NCI-H187 (cell line): ENCODE data around the gene SEMA5A.
"Not testable (repeated sequence)": the region's sequence is repeated elsewhere in the genome, so short reads cannot be mapped to it uniquely, and the experiment has no call there.

Source experiments
- DNase-seq, 2 experiments: peaks; one replicate each; lab custom pipeline; 2025; lab: John Stamatoyannopoulos, UW

SEMA5A gene

DNA sequence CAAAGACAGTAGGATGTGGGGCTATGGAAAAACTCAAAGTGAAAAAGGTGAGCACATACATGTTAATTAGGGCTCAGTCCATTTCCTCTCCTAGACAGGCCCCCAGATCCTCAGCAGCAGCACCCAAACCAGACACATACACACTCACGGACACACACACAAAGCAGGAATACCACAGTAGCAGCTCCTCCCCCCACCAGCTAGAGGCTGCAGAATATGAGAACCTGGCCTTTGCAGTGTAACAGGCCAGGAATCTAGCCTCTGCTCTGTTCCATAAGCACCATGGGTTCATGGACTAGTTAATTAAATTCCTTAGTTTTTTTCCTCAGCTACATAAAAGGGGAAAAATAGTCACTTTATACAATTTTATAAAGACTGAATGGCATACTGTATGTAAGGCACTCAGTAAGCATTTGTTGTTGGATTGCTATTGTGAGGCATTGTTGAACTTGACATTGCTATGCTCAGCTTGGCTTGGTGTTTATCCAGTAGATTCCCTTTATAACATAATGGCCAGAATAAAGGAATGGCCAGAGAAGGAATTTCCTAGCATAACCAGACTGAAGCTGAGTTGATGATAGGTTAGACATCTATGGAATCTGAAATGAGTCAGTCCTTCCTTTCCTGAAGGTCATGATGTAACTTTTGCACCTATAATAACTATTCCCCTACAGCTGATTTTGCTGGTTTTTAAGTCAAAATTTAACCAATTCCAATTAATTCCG lies 186.8 kb downstream of the SEMA5A start:
- DNase-seq, result no peak

DNA sequence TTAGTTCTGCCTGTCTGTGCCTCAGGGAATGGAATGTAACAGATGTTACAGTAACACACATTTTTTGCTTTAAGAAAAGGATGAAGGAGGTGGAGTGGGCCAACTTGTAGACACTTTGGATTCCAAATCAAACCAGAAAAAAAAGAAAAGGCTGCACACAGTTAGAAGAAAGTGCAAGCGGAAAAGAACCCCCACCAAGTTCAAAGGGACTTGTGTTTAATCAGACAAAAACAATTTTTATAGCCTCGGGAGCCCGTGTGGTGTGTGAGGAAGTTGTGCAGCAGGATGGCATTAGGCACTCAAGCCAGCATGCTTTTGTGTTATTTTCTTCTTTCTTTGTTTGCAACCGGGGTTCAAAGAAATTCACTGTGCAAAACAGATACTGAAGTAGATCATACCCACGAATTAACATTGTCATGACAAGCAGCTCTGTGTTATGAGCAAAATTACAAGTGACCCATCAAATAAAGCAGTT lies 189.5 kb downstream of the SEMA5A start:
- no peak for DNase-seq

DNA sequence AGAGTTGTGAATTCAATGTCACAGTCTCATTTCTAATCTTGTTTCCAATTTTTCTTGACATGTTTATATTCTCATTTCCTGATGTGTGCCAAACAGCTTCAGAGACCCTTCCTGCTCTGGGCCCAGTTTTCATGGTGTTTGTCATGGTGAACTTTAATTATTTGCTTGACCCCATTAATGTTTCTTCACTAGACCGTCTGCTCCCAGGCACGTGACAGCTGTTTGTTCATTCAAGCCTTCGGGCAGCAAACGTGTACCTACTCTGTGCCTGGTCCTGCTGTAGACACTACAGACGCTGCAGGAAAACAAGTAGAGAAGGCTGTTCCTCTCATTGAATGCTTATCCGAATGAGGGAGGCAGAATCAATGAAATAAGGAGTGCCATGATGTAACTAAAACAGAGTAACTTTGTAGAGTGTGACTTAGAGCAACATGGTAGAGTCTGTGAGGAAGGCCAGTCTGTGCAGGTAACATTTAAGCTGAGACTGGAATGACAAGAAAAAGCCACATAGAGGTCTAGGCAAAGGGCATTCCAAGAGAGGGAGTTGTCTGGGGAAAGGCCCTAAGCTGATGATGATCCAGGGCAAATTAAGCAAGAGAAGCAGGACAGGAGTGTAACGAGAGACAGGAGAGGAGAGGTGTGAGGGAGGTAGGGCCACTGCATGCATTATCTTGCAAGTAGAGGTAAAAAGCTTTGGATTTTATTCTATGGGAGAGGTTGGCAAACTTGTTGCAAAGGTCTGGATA lies 191.4 kb downstream of the SEMA5A start:
- DNase-seq, result no peak

DNA sequence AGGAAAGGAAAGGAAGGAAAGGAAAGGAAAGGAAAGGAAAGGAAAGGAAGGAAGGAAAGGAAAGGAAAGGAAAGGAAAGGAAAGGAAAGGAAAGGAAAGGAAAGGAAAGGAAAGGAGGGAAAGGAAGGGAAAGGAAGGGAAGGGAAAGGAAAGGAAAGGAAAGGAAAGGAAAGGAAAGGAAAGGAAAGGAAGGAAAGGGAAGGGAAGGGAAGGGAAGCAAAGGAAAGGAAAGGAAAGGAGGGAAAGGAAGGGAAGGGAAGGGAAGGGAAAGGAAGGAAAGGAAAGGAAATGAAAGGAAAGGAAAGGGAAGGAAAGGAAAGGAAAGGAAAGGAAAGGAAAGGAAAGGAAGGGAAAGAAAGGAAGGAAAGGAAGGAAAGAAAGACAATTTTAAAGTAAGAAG lies 192.8 kb downstream of the SEMA5A start:
- DNase-seq, result not testable (repeated sequence)

DNA sequence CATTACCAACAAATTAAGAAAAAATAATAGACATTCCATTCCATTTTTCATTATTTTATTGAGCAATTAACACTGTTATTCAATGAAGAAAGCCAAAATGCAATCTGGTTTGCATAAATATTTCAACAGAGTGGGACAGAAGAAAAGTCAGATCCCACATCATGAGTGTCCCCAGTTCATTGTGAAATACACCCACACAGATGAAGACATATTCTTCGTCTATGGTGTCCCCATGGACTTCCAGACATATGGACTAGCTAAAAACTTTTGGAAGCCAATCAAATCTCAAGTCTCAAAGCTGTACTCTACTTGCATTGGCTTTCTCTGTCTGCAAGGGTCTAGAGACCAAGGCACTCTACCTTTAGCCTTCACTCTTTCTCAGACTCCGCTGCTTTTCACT lies 194.3 kb downstream of the SEMA5A start:
- no peak for DNase-seq

DNA sequence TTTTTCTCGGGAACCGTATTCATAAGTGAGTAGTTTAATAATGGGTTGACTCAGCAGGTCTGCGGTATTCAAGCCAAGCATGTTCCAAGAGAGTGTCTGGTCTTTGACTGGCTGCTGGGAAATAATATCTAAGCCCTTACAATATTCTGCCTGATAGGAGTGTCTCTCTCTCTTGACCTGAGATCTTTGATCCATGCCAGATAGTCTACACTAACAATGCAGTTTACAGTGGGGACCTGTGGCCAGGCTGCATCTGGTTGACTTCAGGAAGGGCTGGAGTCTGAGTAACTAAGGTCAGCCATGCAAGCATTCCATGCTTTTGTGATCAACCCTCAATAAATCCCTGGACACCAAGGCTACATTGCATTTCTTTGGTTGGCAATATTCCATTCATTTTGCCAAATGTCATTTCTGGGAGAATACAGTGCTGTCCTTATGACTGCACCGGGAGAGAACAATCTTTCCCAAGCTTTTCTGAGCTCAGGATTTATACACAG lies 195.5 kb downstream of the SEMA5A start:
- DNase-seq, result no peak

DNA sequence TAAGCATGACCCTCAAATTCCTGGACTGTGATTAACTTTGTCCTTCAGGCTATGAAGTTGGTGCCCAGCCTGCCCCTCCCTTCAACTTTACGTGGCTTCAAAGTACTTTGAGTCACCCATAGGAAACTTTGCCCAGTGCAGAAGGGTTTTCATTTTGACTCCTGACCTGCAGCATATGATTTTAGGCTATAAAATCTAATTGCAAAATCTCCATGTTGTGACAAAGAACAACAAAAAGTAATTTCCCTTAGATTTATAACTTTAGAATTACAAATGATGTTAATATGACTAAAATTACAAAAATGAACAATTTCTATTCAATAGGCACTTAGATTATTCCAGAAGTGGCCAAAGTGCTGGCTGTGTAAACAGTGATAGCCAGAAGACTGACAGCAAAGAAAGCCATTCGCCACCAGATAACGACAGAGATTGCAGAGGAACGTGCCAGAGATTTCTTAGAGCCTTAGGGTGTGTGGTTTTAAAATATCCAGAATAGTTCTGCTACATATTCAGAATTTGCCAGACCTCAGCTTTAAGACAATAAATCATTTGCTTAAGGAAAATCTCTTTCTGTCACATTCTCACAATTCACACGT lies 197.4 kb downstream of the SEMA5A start:
- DNase-seq, result no peak

DNA sequence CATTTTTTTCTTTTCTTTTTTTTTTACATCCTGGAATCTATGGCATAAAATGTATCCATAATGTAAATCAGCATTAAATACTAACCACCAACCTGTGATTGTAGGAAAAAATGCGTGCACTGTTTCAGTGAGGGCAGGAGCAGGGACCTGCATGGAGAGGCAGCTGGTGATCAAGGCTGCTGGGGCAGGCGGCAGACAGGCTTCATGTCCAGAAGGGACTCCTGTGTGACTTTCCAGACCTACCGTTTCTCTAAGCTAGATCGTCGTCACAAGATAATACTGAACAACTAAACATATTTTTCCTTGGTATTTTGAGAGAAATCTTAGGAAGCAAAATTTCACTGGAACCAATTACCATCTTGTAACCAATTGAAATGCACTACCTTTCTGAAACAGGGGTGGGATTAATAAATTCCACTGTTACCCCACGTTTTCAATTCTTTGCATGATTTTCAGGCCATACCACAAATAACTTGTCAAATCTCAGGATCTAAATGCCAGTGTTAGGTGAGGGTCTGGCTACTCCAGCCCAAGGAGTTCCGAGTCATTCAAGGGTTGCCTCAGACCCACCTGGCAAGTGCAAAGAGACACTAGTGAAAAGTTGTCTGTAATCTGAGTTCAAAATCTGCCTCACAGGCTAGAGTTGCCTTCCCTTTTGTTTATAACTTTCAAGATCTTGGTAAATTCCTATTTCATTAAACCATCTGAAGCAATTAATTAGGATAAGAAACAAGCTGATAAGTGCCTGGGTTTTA lies 198.2 kb downstream of the SEMA5A start:
- DNase-seq, result no peak

DNA sequence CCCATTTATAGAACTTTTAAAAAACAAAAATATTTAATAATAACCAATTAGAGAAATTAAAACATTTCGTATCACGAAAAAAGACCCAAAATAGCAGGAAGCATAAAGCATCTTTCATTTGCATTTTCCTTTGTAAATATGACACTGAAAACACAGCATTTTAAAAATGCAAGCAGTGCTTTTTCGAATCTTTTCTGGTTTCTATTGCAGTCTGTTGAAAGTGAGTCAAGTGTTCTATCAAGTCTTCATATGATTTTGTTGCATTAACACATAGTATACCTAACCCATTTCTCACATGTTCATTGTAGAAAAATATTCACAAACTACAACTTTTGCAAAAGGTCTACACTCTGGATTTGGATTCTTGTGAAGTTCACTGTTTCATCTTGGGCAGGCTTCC lies 198.8 kb downstream of the SEMA5A start:
- DNase-seq, result no peak

DNA sequence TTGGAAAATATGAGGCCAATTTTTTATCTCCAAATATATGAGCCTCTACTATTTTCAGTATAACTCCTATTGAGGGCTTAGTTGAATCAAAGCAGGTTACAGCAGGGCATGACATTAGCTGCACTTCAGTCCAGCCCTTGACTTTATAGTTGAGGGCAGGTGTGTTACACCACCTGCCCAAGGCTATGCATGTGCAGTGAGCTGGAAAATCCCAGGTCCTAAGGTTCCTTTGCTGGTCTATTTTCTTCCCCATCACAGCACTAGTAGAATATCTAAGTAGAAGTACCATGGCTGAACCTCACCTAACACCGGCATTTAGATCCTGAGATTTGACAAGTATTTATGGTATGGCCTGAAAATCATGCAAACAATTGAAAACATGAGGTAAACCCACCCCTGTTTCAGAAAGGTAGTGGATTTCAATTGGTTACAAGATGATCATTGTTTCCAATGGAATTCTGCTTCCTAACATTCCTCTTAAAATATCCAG lies 201.1 kb downstream of the SEMA5A start:
- peak; percentile 37 to 66 for DNase-seq

DNA sequence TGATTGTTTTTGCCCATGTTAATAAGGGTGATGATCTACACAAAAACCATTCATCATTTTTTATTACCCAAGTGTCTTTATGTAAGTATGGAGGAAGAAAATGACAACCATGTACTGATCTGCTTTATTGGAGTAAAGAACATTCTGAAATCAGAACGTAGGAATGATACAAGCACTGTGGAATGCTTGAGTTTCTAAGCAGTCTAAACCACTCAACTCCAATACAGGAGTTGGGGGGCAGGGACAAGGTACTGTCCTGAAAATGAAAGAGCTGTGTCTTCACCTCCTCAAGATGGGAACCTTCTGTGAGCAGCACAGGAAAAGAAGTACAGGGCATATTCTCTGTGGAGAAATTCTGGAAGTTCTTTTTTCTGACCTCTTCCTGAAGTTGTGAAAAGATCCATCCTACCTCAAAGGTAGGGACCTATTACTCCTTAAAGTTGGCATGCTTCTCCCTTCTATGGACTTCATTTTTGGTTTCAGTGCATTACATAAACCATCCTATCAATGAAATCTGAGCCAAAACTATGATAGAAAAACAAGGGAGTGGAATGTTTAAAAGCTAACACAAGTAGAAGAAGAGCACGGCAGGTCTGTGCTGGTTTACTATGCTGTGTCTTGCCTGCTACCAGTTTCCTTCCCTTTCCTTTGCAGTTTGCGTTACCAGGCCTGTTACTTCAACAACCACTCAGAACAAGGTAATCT lies 202.6 kb downstream of the SEMA5A start:
- no peak for DNase-seq

DNA sequence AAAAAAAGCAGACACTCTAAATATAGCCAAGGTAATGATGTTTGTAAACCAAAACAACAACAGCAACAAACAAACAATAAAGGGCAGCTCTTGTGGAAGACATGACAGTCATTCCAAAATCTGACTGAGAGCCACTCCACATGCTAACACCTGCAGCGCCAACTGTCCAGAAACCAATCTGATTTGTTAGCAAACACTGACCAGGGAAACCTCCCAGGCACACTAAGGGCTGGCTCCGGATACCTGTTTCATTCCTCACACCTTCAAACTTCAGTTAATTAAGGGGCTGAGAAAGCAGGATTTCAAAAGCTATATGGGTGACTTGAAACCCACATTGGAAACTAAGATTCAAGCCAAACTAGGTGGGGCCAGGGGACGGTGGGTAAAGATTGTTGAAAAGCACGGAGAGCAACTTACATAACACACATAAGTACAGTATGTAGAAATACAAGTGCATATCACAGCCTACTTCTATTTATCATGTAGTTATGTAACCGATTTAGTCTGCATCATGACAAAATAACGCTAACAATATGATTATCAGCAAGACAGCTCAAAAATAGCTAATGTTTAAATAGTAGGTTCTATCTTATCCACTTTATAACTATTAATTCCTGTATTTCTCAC lies 203.6 kb downstream of the SEMA5A start:
- no peak for DNase-seq

DNA sequence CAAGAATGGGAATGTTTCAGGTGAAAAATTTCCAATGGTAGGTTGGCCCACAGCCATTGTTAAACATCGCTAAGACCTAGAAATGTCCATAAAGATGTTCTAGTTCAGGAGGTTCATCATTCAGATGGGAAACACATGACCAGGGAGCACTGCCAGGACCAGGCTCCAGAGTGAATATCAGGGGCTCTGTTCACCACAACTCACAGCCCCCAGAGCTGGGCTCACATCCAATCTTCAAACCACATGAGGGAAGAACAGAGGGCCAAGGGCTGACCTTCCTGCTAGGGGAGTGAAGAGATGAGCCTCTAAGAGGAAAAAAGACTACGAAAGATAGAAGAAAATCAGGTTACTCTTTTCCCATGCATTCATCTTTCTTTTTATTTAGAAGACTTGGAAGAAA lies 205.8 kb downstream of the SEMA5A start:
- DNase-seq, result no peak

DNA sequence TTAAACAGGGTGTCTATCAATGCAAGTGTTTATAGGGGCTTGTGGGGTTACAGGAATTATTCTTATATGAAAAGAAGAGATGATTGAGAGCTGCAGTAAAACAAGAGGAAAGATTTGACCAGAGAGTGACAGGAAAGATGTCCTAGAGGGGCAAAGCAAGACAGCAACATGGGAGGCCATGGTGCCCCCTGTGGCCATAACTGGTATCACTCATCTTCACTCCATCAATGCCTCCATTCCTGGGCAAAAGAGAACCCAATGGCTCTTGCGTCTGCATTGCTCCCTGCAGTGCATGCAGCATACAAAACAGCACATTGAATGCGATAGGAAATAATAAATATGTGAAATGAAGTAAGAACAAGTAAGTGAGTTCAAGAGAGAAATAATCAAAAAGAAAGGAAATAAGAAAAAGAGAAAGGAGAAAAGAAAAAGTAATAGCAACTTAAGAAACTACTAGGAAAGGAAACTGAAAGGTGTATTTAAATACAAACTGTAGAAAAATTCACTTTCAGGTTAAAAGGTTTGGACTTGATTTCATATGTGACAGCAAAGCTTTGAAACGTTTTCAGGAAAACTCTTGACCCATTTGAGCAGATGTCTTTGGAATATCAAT lies 206.6 kb downstream of the SEMA5A start:
- DNase-seq, result no peak

DNA sequence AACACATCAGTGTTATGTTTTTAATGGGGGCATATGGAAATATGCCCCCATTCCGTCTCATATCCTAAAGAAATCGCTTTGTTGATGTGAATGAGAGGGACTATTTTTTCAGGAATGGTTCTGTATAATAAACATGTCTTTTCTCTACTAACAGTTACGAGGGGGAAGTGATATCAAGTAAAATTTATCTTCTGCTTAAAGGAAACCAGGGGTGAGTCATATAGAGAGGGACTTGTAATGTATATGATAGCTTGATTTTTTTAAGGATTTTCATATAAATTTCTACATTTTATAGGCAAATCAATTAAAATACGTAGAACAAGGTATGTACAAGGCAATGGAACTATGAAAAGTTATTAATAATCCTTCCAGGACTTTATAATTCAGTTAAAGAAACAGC lies 207.1 kb downstream of the SEMA5A start:
- DNase-seq, result no peak

DNA sequence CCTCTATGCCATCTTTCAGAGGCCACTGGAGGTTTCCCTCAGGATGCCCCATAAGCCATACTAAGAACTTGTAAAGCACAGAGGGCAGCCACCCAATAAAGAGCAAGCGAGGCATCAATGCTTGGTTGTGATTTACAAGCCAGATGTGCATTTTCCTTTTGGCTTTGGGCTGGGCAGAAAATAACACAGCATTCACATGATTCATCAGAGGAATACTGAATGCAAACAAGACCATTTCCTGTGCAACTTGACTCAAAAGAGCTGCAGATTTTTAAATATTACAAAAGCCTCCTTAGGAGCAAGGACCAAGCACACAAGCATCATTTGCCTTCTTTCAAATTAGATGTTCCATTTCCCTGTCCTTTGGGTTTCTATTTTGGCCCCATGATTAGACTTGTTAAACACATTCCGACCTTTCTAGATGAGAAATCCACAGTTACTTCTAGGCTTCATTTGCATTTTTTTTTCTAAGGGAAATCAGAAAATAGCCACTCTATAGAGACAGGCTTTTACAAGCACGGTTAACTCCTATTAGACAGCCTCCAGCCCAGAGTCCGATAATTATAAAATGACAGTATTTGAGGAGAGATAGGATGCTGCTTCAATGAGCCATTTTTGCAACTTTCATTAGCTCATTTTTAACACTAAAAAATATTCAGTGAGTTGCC lies 207.8 kb downstream of the SEMA5A start:
- no peak for DNase-seq

DNA sequence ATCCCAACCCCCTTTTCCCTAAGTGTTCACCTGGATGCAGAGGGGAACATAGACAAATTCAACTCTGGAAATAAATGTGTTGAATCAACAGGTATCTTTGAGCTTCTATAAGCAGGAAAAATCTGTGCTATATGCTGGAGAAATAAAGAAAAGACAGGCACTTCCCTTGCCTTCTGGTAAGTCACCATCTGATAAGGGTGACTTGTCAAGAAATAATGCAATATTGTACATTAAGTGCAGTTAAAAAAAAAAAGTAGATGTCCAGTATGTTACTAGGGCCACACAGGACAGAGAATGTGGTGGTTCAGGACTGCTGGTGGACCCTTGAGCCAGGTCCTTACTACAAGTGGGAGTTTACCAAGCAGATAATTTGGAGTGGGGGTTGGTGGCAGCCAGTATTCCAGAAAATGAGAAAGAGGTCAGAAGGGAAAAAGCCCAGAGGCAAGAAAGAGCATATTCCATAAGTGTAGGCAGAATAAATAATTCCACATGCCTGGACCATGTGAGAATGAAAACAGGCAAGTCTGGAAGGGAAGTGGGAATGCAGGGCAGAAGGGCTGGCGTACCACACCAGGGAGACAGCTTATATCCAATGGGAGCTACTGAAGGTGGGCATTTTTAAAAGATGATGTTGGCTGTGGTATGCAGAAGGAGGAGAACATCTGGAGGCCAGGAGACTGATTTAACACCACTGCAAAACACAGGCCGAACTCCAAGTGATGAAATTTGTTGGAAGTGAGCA lies 209.9 kb downstream of the SEMA5A start:
- no peak for DNase-seq

DNA sequence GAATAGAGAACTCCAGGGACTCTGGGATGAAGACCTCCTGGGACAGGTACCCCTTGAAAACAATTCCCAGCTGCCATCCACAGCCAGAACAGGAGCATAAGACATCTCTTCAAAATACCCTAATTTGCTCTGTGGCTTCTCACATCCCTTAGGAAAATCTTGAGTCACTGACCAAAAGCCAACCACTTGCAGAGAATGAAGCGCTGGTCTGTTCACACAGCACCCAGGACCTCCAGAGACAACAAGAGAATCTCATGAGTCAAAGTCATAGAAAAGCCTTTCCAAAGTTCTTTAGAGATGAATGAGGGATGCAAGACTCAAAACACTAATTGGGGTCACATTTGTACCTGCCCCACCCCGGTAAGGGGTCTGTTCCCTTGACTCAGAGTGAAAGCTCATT lies 210.6 kb downstream of the SEMA5A start:
- DNase-seq, result no peak

DNA sequence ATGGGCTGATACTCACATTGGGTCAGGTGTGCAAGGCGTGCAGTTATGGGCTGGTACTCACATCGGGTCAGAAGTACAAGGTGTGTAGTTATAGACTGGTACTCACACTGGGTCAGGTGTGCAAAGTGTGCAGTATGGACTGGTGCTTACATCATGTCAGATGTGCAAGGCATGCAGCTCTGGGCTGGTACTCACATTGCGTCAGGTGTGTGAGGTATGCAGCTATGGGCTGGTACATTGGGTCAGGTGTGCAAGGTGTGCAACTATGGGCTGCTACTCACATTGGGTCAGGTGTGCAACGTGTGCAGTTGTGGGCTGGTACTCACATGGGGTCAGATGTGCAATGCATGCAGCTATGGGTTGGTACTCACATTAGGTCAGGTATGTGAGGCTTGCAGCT lies 213.8 kb downstream of the SEMA5A start:
- no peak for DNase-seq
